Superior temporal gyrus (tissue), 1 donor: Measurements from ENCODE around the gene ENGASE.

Experiments used
- DNase-seq: peaks from one replicate; pipeline ENCODE4 v3.0.0-alpha.2; 2016; ENCODE audit errors: extremely low spot score

ENGASE gene

DNA sequence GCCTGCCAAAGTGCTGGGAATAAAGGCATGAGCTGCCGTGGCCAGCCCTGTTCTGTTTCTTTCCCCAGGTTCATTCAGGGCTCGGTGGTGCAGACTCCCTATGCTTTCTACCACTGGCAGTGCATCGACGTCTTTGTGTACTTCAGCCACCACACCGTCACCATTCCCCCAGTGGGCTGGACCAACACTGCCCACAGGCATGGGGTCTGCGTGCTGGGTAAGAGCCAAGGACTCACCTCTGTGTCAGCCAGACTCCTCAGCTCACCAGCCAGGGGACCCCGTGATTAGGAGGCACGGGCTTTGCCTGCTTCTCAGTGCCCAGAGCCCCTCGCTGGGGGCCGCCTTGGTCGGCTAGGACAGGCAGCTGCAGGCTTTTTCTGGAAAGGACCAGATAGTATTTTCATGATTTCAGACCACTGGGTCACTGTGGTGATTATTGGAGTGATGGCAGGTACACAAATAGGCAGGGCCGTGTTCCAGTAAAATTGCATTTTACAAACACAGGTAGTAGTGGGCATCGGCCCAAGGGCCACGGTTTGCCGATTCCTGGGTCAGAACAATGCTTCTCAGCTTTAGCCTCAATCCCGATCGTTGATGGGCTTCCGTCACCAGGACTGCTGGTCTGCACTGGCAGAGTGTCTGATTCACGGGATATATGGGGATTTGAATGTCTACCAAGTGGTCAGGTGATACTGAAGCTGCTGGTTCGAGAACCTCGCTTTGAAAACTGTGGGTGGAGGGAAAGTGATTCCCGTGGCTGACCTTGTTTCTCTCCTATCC, 5.0 kb downstream of the ENGASE start:
- DNase-seq = no peak

- DNase-seq = no peak
Observed at GRCh38 chr17:79080349-79080748, 5.7 kb downstream of the ENGASE start.

DNA sequence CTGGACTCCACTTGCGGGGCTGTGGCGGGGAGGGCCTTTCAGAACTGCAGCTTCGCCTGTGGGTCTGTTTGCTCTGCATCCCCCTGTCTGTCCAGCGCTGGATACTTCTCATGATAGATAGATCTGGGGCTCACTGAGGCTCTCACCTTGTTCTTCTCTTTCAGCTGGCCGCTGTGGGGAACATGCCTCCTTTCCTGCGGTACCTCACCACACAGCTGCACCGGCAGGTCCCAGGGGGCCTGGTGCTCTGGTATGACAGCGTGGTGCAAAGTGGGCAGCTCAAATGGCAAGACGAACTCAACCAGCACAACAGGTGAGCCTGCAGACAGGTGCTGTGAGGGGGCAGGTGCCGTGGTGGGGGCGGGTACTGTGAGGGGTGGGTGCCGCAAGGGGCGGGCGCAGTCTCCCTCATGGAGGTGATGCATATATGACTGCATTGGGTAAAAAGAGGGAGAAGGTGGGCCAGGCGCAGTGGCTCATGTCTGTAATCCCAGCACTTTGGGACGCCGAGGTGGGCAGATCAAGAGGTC, 6.2 kb downstream of the ENGASE start:
- DNase-seq = no peak

DNA sequence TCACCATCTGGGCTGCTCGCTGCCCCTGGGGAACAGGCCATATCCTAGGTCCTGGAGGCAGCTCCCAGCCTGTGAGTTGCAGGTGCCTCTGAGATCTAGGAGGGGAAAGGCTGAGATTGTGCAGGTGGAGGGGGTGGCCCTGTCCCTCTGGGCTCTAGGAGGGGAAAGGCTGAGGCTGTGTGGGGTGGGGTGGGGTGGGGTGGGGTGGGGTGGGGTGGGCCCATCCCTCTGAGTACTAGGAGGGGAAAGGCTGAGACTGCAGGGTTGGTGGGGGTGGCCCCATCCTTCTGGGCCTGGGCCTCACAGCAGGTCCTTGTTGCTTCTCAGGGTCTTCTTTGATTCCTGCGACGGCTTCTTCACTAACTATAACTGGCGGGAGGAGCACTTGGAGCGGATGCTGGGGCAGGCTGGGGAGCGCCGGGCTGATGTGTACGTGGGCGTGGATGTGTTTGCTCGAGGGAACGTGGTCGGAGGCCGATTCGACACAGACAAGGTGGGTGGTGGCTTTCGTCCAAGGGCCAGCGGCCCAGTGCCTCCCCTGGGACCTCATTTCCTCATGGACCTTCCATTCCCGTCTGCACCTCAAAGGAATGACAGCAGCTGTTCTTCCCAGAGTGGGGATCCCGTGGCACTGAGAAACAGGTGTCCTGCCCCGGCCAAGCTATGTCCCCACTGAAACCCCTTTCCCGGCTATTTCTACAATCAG, 7.1 kb downstream of the ENGASE start:
- DNase-seq = no peak

GRCh38 chr17:79082311-79083190, 7.9 kb downstream of the ENGASE start:
- DNase-seq = no peak

DNA sequence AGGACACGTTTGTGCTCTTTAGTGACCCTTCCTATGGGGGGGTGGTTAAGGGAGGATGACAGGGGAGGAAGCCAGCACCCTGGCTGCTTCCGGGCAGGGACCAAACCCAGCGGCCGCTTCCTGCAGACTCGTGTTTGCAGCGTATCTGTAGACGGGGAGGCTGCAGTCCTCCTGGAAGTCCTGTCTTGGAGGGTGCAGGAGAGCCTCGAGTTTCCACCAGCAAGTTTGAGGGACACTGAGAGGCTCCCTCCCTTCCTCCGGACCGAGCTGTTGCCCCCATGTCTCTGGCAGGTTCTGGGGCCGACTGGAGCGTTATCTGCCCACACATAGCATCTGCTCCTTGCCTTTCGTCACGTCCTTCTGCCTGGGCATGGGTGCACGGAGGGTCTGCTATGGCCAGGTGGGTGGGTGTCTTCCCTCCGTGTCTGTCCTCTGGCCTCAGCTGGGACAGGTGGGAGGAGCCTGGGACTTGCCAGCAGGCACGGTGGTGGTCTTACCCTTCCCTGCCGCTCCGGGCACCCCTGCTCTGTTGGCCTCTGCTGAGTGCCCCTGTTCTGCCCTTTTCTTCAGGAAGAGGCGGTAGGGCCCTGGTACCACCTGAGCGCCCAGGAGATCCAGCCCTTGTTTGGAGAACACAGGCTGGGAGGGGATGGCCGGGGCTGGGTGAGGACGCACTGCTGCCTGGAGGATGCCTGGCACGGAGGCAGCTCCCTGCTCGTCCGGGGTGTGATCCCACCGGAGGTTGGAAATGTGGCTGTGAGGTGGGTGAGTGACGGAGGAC, 8.8 kb downstream of the ENGASE start:
- DNase-seq = no peak

GRCh38 chr17:79084291-79085153, 9.9 kb downstream of the ENGASE start:
- DNase-seq = no peak

DNA sequence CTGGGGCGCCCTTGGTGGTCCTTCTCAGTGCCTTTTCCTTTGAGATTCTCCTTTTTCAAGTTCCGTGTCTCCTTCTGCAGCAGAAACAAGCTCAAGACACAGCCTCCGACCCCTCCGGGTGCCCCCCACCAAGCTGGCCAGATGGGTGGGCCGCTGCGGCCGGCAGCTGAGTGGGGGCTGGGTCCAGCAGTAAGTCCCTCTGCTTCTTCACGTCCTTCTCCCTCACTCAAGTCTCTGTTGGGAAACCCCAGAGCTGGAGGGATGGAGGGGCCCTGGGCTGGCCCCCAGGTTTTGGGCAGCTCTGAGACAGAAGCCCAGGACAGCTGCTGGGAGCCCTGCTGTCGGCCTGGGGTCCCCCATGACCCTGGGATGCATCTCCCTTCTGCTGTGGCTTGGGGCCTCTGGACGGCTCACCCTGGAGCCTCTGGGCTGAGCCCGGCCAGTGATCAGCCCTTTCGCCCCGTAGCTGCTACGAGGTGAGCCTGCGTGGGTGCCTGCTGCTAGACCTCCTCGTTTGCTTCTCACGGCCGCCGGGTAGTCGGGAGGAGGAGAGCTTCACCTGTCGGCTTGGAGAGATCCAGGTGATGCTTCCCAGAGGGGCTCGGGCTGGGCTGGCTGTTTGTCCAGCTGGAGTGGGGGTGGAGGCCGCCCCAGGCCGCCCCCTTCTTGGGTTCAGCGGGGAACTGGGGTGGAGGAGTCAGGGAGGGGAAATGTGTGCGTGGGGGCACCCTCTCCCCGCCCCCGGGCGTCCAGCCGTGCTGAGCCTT, 10.7 kb downstream of the ENGASE start:
- DNase-seq = no peak

DNA sequence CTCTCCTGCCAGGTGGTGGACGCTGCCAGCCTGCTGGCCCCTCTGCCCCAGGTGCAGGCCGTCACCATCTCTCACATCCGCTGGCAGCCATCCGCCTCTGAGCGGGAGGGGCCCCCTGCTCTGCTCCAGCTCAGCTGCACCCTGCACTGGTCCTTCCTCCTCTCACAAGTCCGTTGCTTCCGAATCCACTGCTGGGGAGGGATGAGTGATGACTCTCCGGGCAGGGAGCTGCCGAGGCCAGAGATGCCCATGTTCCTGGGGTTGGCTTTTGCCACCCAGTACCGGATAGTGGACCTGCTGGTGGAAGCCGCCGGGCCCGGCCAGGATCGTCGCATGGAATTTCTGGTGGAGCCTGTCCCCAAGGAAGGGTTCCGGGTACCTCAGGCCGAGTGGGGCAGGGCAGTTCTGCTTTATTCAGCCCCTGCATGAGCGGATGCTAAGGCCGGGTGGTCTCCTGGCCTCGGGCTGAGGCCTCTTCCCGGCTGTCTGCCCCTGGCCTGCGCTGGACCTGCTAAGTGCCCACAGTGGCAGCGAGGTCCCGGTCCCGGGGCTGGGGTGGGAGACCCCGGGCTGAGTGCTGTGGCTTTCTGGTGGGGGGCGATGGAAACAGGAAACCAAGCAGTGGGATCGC, 11.4 kb downstream of the ENGASE start:
- DNase-seq = no peak

- no peak for DNase-seq
Observed at GRCh38 chr17:79086609-79087427, 12.2 kb downstream of the ENGASE start.

GRCh38 chr17:79087428-79088143, 13.0 kb downstream of the ENGASE start:
- DNase-seq = peak; percentile 85

DNA sequence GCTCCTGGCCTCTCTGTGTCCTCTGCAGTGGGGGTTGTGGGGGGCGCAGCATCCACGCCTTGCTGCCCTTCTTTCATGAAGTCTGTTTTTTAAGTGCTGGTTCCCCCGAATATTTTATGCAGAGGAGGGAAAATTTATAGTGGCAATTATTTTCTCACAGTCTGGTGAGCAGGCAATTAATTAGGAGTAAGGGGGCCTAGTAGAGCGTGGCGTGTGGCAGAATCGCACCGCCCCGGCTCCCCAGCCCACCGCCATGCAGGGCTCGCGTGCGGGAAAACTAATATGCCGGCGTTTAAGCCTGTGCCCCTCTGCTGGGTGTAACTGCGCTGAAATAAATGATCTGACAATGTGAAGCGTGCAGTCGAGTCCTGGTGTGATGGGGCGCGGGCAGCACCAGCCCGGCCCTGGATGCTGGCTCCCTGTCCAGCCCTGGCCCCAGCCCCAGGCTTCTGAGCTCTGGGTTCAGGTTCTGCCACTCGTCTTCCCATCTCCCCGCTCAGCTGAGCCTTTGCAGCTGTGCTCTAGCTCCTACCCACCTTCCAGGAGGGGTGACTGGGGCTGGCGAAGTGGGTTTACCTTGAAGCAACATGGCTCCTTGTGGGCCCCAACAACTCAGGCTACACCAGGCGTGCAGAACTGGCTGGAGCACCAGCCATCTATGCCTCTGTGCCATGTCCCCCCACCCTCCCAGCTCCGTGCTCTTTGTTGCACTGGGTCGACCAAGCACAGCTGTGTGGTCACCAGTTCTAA, 13.8 kb downstream of the ENGASE start:
- DNase-seq = no peak

GRCh38 chr17:79088997-79089328, 14.3 kb downstream of the ENGASE start:
- no peak for DNase-seq

- DNase-seq = no peak
Observed at GRCh38 chr17:79089720-79090442, 15.3 kb downstream of the ENGASE start.

- no peak for DNase-seq
Observed at GRCh38 chr17:79090443-79091225, 16.0 kb downstream of the ENGASE start.
